GM06990 (cell line): Measurements from ENCODE around the gene LARGE2.

Experiments
- DNase-seq: peaks from one replicate; pipeline ENCODE4 v3.0.0-alpha.2; 2011; ENCODE audit not compliant: insufficient read length; ENCODE audit errors: extremely low read depth
- H3K27me3 ChIP-seq: replicated peaks from 2 replicates; pipeline ENCODE4 v1.6.0; 2011; ENCODE audit warnings: low read length; ENCODE audit not compliant: control insufficient read depth, insufficient read depth
- H3K36me3 ChIP-seq: 2 replicates; pipeline ENCODE4 v1.5.1; 2011; ENCODE audit warnings: low read length; ENCODE audit not compliant: control insufficient read depth, insufficient read depth
- H3K4me3 ChIP-seq: replicated peaks from 2 replicates; pipeline ENCODE4 v1.5.1; 2011; ENCODE audit warnings: low read depth, mild to moderate bottlenecking, control low read depth, low read length
- CTCF ChIP-seq: IDR thresholded peaks from 2 replicates; pipeline ENCODE4 v1.5.1; 2011; ENCODE audit warnings: low read length, control low read depth, mild to moderate bottlenecking, inconsistent platforms; ENCODE audit not compliant: insufficient read depth, poor library complexity, severe bottlenecking

Gene LARGE2

GRCh38 chr11:45918962-45919675 is 3.3 kb upstream of the LARGE2 start:
- no peak for TF ChIP-seq CTCF
- H3K36me3 ChIP-seq = peaks cover 11% of the 10 kb centered on the region
- H3K4me3 ChIP-seq = no peak overlapping the region
- no peak for DNase-seq
- H3K27me3 ChIP-seq = peaks cover 2% of the 10 kb centered on the region; the same call in 1 of the 2 replicates

- TF ChIP-seq CTCF = no peak
- no peak for DNase-seq
- H3K27me3 ChIP-seq = peaks cover 2% of the 10 kb centered on the region; the same call in 1 of the 2 replicates
- H3K36me3 ChIP-seq = peaks cover 4% of the 10 kb centered on the region
- H3K4me3 ChIP-seq = no peak overlapping the region
Observed at GRCh38 chr11:45919806-45920530, 2.5 kb upstream of the LARGE2 start.

DNA sequence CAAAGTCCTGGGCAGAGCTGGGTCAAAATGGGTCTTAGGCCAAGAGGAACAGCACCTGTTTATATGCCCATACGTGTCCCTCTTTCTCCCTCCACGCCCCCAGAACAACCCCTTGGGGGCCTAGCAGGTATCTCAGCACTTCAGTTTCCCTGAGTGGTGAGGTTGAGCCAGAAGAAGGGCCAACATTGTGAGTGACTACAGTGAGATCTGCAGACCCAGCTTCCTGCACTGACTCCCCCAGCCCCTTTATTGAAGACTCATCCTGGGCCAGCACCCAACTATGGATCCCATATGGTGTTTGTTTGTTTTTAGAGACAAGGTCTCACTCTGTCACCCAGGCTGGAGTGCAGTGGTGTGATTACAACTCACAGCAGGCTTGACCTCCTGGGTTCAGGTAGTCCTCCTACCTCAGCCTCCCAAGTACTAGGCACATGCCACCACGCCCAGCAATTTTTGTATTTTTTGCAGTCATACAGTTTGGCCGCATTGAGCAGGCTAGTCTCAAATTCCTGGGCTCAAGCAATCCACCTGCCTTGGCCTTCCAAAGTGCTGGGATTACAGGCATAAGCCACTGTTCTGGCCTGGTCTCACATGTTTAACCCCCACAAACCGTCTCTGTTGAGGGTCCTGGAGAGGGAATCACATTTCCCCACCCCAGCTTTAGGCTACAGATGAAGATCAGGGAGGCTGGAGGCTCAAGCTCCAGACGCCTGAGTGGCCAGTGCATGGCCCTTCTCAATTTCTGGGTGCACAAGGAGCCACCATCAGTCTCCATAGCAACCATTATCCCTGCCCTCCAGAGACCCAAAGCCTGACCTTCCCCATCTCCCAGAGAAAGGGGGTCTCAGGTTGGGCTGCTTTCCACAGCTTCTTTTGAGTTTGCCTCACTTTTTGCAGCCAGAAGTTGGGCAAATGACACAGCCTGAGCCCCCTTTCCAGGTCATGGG is 1.7 kb upstream of the LARGE2 start:
- no peak for DNase-seq
- Histone ChIP-seq H3K4me3 (no peak overlapping the region), H3K27me3 (peaks cover 2% of the 10 kb centered on the region; the same call in 1 of the 2 replicates), H3K36me3 (no peaks in the 10 kb centered on the region)
- no peak for TF ChIP-seq CTCF

GRCh38 chr11:45921561-45922424 is 663 bp upstream of the LARGE2 start:
- no peak for TF ChIP-seq CTCF
- Histone ChIP-seq H3K36me3 (no peaks in the 10 kb centered on the region), H3K4me3 (no peak overlapping the region), H3K27me3 (peaks cover 2% of the 10 kb centered on the region; the same call in 1 of the 2 replicates)
- no peak for DNase-seq
